ENCODE results near the gene ZNF777.
A peak's percentile ranks its signal among the peaks of the same experiment; 100 is the strongest.

Gene ZNF777

GRCh38 chr7:149475121-149476045 lies 14.5 kb upstream of the ZNF777 start:
- no peak for DNase-seq

- no peak for DNase-seq
These were observed 13.7 kb upstream of the ZNF777 start for GRCh38 chr7:149474309-149475120.

GRCh38 chr7:149473251-149473650 lies 12.4 kb upstream of the ZNF777 start:
- DNase-seq: no peak

DNA sequence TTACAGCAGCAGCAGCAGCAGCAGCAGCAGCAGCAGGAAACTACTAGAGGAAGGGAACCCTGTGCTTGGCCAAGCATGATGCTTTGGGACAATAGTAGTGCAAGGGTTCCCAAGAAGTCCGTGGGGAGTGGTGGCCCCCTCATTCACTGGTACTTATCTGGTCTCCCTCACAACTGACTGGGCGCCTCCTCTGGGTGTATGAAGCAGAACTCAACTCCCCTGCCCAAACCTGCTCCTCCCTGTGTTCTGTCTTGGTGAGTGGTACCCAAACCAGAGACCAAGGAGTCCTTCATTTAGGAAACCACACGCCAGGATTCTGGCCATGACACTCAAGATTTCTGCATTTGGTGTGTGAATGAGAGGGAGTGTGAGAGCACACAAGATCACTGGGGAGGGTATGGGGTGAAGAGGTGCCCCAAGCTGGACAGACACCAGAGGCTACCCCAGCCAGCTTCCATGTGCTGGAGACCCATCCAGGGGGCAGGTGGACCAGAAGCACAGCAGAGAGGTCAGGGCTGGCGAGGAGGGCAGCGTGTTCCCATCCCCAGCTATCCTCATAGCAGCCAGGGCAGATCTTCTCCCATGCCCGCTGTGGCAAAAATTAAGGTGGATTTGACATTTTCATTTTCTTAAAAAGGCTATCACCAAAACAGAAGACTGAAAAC lies 10.6 kb upstream of the ZNF777 start:
- no peak for DNase-seq

DNA sequence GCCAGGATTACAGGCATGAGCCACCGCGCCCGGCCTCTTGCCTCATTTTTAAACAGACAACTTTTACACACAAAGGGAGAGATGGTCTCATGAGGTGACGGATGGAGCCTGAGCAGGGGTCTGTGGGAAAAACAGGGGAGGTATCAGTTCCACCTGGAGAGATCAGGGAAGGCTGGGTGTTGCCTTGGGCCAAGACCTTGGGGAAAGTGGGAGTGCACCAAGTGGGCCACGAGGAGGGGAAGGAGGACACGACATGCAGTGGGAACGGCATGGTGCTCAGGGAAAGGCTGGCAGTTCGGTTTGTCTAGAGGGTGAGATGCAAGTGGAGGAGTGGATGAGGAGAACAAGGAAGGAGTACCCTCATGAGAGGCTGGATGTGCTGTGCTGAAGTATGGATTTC lies 8.9 kb upstream of the ZNF777 start:
- DNase-seq: no peak

DNA sequence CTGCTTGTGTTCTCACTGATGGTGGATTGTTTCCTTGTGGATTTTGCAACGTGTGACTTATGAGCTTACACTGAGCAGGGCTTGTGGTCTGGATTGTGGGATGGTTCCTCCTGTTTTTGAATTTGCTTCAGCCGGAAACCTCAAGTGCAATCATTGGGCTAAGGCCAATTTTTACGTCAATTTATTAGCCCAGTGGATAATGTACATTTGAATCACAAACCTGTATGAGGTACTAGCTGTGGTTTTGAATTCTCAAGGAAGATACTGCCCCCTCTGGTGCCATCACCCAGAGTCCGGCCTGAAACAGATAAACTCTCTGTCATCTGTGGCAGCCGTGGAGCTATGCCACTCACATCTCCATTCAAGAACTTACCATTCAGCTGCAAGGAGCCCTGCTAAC lies 7.3 kb upstream of the ZNF777 start:
- no peak for DNase-seq

DNA sequence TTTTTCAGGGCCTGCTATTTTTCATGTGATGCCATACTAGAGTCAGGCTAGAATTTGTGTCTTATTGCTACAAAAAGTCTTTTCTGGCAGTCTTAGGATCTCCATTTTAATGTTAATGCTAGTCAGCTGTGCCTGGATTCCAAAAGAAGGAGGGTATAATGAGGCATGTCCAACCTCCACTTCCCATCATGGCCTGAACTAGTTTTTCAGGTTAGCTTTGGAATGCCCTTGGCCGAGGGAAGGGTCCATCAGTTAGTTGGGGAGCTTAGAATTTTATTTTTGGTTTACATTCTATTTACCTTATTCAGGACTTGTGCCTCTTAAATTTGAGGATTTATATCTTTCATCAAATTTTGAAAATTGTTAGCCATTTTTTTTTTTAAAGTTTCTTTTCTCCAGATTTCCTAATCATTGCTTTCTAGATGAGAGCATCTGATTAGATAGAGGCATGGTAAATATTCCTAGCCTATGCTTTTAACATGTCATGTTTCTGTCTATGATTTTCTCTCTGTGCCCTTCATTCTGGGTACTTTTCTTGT lies 6.5 kb upstream of the ZNF777 start:
- no peak for DNase-seq

- no peak for DNase-seq
These were observed 5.5 kb upstream of the ZNF777 start for GRCh38 chr7:149466364-149466763.

GRCh38 chr7:149463500-149464161 lies 2.8 kb upstream of the ZNF777 start:
- DNase-seq: no peak

- no peak for DNase-seq
These were observed 1.2 kb upstream of the ZNF777 start for GRCh38 chr7:149462101-149462520.

DNA sequence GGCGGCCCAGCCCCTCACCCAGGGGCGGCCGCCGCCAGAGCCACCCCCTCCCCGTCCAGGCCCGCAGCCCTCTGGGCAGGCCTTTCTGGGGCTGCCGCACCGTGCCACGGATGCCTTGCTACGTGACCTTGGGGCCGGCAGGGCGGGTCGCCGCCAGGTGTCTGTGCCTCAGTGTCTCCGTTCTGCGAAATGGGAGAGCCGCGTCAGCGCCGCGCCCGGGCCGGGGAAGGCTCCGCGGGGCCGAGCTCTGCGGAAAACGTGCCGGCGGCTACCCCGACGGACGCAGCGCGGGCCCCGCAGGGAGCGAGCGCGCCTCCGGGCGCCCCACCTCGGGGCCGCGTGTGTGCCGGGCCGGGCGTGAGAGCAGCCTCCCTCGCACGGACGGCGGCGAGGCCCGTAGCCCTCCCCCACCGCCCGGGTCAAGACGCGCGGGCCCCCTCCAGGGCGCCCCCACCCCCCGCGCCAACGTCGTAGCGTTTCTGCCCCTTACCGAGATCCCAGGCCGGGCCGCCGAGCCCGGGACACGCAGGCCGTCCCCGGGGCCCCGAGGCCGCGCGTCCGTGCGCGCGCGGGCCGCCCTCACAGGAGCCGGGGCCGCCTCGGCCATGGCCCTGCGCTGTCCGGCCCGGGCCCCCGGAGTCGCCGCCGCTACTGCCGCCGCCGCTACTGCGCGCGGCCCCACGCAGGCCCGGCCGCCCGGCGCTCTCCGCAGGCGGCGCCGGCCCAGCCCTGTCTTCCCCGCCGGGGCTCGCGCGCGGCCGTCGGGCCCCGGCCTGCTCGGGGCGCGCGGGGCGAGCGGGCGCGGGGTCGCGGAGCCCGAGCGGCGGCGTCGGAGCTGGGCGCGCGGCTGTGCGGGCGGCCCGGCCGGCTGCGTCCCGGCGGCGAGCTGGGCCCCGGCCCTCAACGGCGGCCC lies 1.1 kb downstream of the ZNF777 start:
- peak; percentile 47 for DNase-seq

GRCh38 chr7:149459201-149459539 lies 1.7 kb downstream of the ZNF777 start:
- peak; percentile 20 for DNase-seq

DNA sequence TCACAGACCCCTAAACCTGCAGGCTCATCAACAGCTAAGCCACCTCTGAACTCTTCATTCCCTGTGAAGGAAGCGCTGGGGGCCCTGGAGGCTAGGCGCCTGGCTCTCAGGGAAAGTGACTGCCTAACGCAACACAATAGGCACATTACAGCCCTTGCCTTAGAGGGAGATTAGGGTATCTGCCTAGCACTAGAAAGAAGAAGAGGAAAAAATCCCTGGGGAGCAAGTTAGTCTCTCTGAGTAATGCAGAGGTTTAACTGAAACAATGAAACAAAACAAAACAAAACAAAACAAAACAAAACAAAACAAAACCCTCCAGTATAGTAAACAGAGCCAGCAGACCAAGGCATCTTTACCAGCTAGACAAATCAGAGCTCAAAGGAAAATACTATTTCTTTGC lies 2.6 kb downstream of the ZNF777 start:
- DNase-seq: no peak

GRCh38 chr7:149457766-149458165 lies 3.1 kb downstream of the ZNF777 start:
- no peak for DNase-seq

DNA sequence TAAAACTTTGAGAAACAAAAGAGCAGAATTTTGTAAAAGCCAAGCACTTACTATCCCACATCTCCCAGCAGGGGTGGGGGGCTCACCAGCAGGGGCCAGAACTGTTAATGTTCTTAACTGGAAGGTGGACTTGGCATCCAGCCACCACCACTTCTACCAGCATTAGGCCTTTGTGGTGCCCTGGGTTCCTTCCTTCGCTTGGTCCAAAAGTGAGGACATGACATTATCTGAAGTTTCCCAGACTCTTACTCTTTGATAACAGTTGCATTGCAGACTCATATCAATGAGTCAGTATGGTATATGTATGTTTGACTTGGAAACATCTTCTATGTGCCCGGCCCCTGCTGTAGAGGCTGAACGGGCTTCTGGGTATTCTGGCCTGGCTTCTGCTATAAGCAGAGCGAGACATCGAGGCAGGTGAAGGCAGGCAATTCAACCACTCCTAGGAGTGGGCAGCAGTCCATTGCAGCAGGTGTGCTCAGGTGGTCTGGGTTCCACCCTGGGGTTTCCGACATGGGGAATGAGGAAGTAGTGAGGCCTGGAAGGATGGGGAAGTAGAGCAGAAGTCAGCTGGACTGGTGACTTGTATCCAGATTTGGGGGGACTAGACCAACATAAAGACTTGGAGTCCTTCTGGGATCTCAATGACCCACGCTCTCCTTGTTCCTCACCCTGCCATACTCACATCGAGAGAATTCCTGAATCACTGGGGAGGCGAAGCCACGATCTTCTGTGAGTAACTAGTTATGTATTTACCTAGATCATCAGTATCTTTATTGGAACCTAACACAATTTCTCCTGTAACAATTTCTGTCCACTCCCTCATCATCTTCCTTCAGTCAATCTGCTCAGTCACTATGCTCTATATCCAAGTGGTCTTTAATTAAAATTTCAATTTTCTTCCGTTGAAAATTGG lies 4.1 kb downstream of the ZNF777 start:
- DNase-seq: no peak

DNA sequence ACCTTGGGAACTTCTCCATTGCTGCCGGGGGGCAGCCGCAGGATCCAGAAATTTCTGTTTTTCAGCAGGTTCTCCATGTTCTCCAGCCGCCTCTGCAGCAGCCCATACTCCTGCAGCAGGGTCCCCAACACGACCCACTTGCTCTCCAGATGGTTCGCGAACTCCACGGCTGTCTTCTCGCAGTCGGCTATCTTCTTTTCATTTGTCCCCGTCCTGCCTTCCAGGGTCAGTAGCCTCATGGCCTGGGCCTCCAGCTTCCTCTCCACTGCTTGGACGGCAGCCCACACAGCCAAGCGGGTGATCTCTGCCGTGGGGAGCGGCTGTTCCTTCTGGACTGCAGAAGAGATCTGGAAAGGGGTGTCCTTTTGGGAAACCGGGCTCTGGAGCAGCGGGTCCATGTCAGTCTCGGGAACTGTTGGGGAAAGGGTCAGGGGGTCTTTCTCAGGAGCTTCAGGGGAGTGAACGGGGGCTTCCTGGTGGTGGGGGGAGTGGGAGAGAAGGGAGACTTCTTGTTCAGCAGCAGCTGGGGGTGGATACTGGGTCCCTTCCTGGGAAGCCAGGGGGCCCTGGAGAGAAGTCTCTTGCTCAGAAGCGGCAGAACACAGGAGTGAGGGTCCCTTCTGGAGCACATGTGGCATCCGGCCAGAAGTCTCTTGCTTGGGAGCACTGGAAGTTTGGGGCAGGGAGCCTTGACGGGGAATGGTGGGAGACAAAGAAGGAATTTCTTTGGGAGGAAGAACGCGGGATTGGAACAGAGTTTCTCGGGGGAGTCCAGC lies 5.5 kb downstream of the ZNF777 start:
- no peak for DNase-seq

- DNase-seq: no peak
These were observed 6.1 kb downstream of the ZNF777 start for GRCh38 chr7:149454750-149455149.

DNA sequence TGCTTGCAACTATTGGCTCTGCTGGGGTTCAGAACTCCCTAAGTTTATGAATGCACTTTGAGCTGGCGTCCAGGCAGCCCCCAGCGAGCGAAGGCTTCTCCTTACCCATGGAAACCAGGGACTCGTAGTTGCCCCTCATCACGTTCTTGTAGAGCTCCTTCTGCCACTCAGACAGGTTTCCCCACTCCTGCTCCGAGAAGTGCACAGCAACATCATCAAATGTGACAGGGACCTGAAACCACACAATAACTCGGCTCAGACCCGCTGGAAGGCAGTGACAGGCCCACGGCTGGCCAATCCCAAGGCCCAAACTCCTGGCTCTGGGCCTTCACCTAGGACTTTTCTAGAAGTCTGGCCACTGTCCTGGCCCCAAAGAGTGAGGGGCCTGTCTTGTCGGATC lies 6.9 kb downstream of the ZNF777 start:
- DNase-seq: no peak

GRCh38 chr7:149450821-149451220 lies 10.0 kb downstream of the ZNF777 start:
- no peak for DNase-seq

GRCh38 chr7:149449897-149450296 lies 11.0 kb downstream of the ZNF777 start:
- no peak for DNase-seq
